Endothelial cell of umbilical vein (primary cell): ENCODE data around the gene SLC11A1. TPM values are rescaled to one million over a fixed set of nuclear protein-coding genes. Genes with fewer than 3 reads are reported as not detected.

Experiments
- BruUV-seq: library from RNA; stranded (reverse); fragments of 400-500 nt; replicated peaks from 2 replicates; lab custom pipeline; 2021; lab: Mats Ljungman, UMichigan
- CTCF ChIA-PET: fragments of 300-600, 350-600 bp; sonication (Branson Sonifier 250); formaldehyde crosslinking; loops from one replicate; lab custom pipeline; 2021; ENCODE audit warnings: antibody characterized with exemption, inconsistent platforms; lab: Charles Lee
- POLR2A ChIA-PET: fragments of 300-600, 350-600 bp; sonication (Branson Sonifier 250); formaldehyde crosslinking; loops from one replicate; lab custom pipeline; 2021; ENCODE audit warnings: antibody characterized with exemption, inconsistent platforms; lab: Charles Lee
- DNase-seq: peaks from one replicate; pipeline ENCODE4 v3.0.0-alpha.2; 2011; ENCODE audit warnings: low read depth, low spot score
- FAIRE-seq: peaks from 2 replicates; lab custom pipeline; 2011; peaks lifted over from hg19 to GRCh38; lab: Jason Lieb, UNC
- H2AFZ ChIP-seq: 2 replicates; pipeline ENCODE4 v1.6.0; 2012; ENCODE audit warnings: low read depth, low read length, control low read depth, inconsistent platforms
- H3K27ac ChIP-seq: 2 replicates; pipeline ENCODE4 v1.5.1; 2011; ENCODE audit warnings: low read depth, mild to moderate bottlenecking, control low read depth, low read length, moderate library complexity; ENCODE audit not compliant: insufficient read depth
- H3K27me3 ChIP-seq, 2 experiments: 2 replicates each; pipeline versions ENCODE4 v1.6.0 to v1.6.1; 2011; ENCODE audit warnings: low read length in 2 of 2, mixed read lengths in 1 of 2; ENCODE audit not compliant: control insufficient read depth in 2 of 2, insufficient read depth in 2 of 2
- H3K36me3 ChIP-seq, 2 experiments: 2 replicates in 1 of 2; 3 replicates in 1 of 2; pipeline ENCODE4 v1.5.1; 2011; ENCODE audit warnings: low read length in 2 of 2, mild to moderate bottlenecking in 1 of 2, moderate library complexity in 1 of 2; ENCODE audit not compliant: control insufficient read depth in 2 of 2, insufficient read depth in 2 of 2; ENCODE audit errors: extremely low read depth in 1 of 2
- H3K4me1 ChIP-seq: 3 replicates; pipeline ENCODE4 v1.5.1; 2011; ENCODE audit warnings: mild to moderate bottlenecking, low read length; ENCODE audit not compliant: control insufficient read depth, insufficient read depth; ENCODE audit errors: extremely low read depth
- H3K4me2 ChIP-seq: 2 replicates; pipeline ENCODE4 v1.6.1; 2011; ENCODE audit warnings: low read length, control low read depth, mixed read lengths; ENCODE audit not compliant: insufficient read depth
- H3K4me3 ChIP-seq, 3 experiments: fragments of 200-600 bp in 1 of 3; sonication (generic), shearing (Covaris generic) in 1 of 3; replicated peaks in 1 of 3; 2 replicates each; pipeline ENCODE4 v1.5.1; 2011 to 2016; ENCODE audit warnings: control low read depth in 3 of 3, low read length in 3 of 3, mild to moderate bottlenecking in 2 of 3, inconsistent platforms in 1 of 3, low read depth in 1 of 3, moderate library complexity in 1 of 3; ENCODE audit not compliant: insufficient read depth in 1 of 3
- H3K79me2 ChIP-seq: 2 replicates; pipeline ENCODE4 v1.6.0; 2012; ENCODE audit warnings: low read length, inconsistent platforms; ENCODE audit not compliant: control insufficient read depth, insufficient read depth
- H3K9ac ChIP-seq: replicated peaks from 2 replicates; pipeline ENCODE3; 2011; ENCODE audit warnings: low read length, control low read depth; ENCODE audit not compliant: insufficient read depth; ENCODE audit errors: extremely low read depth
- H3K9me1 ChIP-seq: replicated peaks from 3 replicates; pipeline ENCODE4 v1.6.0; 2011; ENCODE audit warnings: mild to moderate bottlenecking, low read length; ENCODE audit not compliant: control insufficient read depth, insufficient read depth; ENCODE audit errors: extremely low read depth
- H3K9me3 ChIP-seq: replicated peaks from 2 replicates; pipeline ENCODE4 v1.5.1; 2012; ENCODE audit warnings: low read length, inconsistent platforms; ENCODE audit not compliant: control insufficient read depth, insufficient read depth
- H4K20me1 ChIP-seq: replicated peaks from 2 replicates; pipeline ENCODE3; 2011; ENCODE audit warnings: mild to moderate bottlenecking, low read length; ENCODE audit not compliant: control insufficient read depth, insufficient read depth; ENCODE audit errors: extremely low read depth
- CTCF ChIP-seq, 2 donors: IDR thresholded peaks; 1 replicate in 1 of 2; 2 replicates in 1 of 2; pipeline ENCODE4 v1.5.1; 2011; ENCODE audit warnings: low read length in 2 of 2, mild to moderate bottlenecking in 2 of 2, moderate library complexity in 2 of 2, control low read depth in 1 of 2, inconsistent platforms in 1 of 2, low read depth in 1 of 2; ENCODE audit not compliant: insufficient read depth in 1 of 2; ENCODE audit errors: extremely low read depth in 1 of 2
- EZH2 ChIP-seq: IDR thresholded peaks from 2 replicates; pipeline ENCODE4 v1.6.1; 2012; ENCODE audit warnings: borderline replicate concordance, low read depth, mild to moderate bottlenecking, moderate library complexity, low read length, inconsistent platforms; ENCODE audit not compliant: severe bottlenecking
- FOS ChIP-seq: IDR thresholded peaks from 2 replicates; pipeline ENCODE4 v1.6.1; 2011; ENCODE audit warnings: mild to moderate bottlenecking, low read length, moderate library complexity, borderline replicate concordance; ENCODE audit not compliant: insufficient read depth
- GATA2 ChIP-seq: IDR thresholded peaks from 2 replicates; pipeline ENCODE4 v1.7.0; 2011; ENCODE audit warnings: low read depth, mild to moderate bottlenecking, moderate library complexity, mixed read lengths, low read length; ENCODE audit not compliant: insufficient read length, insufficient read depth
- JUN ChIP-seq: IDR thresholded peaks from 2 replicates; pipeline ENCODE4 v1.6.1; 2011; ENCODE audit warnings: borderline replicate concordance, low read depth; ENCODE audit not compliant: insufficient read length, insufficient read depth
- MAX ChIP-seq: IDR thresholded peaks from 2 replicates; pipeline ENCODE4 v1.6.1; 2011; ENCODE audit not compliant: insufficient read depth, insufficient read length
- MYC ChIP-seq: IDR thresholded peaks from one replicate; pipeline ENCODE4 v1.6.1; 2011; ENCODE audit warnings: mild to moderate bottlenecking, low read depth, low read length
- POLR2A ChIP-seq: IDR thresholded peaks from 2 replicates; pipeline ENCODE4 v1.6.1; 2012; ENCODE audit warnings: low read depth, mild to moderate bottlenecking, control low read depth, low read length
- POLR2AphosphoS5 ChIP-seq: IDR thresholded peaks from 2 replicates; pipeline ENCODE4 v1.6.1; 2012; ENCODE audit warnings: low read depth, mild to moderate bottlenecking, control low read depth, low read length, moderate library complexity; ENCODE audit not compliant: insufficient read depth
- dilution Hi-C: fragments of 300-500 bp; cut with MboI; formaldehyde crosslinking; loops from one replicate; pipeline ENCODE4 v1.15.0; 2019; ENCODE audit warnings: low sequenced_read_pairs; ENCODE audit not compliant: extremely low pct_ligation_motif_present
- intact Hi-C: fragments of 100-400 bp; cut with micrococcal nuclease; formaldehyde crosslinking; loops from one replicate; pipeline ENCODE4 v1.10.0; 2022
- polyA plus RNA-seq, 4 experiments: library from polyadenylated mRNA; depleted of rRNA in 3 of 4; stranded (reverse) in 3 of 4; unstranded in 1 of 4; fragments of >200 nt; gene quantifications; 2 replicates each; pipeline versions ENCODE4 v1.2.1 to v1.2.3, GENCODE V29; 2011 to 2012; ENCODE audit warnings: missing spikeins in 1 of 4
- total RNA-seq: library from RNA; stranded (reverse); gene quantifications from 2 replicates; pipeline ENCODE4 v1.2.3, GENCODE V29; 2021

Gene SLC11A1
- total and polyA plus RNA-seq, 2 donors (not counting 3 experiments of a cell fraction or from before 2014, with no cell fraction given): 0.03 TPM; not detected in 1

- no peak overlapping the region for H3K27ac ChIP-seq
- FAIRE-seq: no peak
- no peaks in the 10 kb centered on the region for H3K27me3 ChIP-seq
- H3K4me3 ChIP-seq: no peak overlapping the region
- H3K4me2 ChIP-seq: no peak overlapping the region
- no peaks in the 10 kb centered on the region for H4K20me1 ChIP-seq
- no peaks in the 10 kb centered on the region for H3K79me2 ChIP-seq
- POLR2A ChIA-PET: no interaction called here
- intact Hi-C loops: no loop called here
- H3K36me3 ChIP-seq: peaks cover 0 to 12% of the 10 kb centered on the region in 2 experiments
- BruUV-seq: no TSS peak
- no peaks in the 10 kb centered on the region for H3K4me1 ChIP-seq
- CTCF ChIA-PET: interaction anchor here (0.9 kb wide), 1 partner anchor 53 kb away, joined by 4 read pairs; no protein-coding TSS in a partner anchor
- DNase-seq: no peak
- no peaks in the 10 kb centered on the region for H3K9me3 ChIP-seq
- no peak overlapping the region for H2AFZ ChIP-seq
- no peak overlapping the region for H3K9ac ChIP-seq
- no peaks in the 10 kb centered on the region for H3K9me1 ChIP-seq
- TF ChIP-seq EZH2 (no peak), POLR2A (no peak), GATA2 (no peak), JUN (no peak), FOS (no peak), POLR2AphosphoS5 (no peak), MAX (no peak), CTCF (IDR thresholded peaks at IDR 0.05; ENCODE audit: extremely low read depth in 1 of 2, insufficient read depth in 1 of 2, low read depth in 1 of 2, low read length in 2 of 2) (no peak), MYC (no peak)
- dilution Hi-C loops: no loop called here
These were observed 38.5 kb upstream of the SLC11A1 start for GRCh38 chr2:218343591-218343990.
